ENCODE results near the gene KCNK4. TPM values are rescaled to one million over a fixed set of nuclear protein-coding genes. Genes with fewer than 3 reads are reported as not detected.

Gene KCNK4
- total and polyA plus RNA-seq, 2 of the 13 experiments (the other 11 are each of a cell fraction or from before 2014, with no cell fraction given): not detected

DNA sequence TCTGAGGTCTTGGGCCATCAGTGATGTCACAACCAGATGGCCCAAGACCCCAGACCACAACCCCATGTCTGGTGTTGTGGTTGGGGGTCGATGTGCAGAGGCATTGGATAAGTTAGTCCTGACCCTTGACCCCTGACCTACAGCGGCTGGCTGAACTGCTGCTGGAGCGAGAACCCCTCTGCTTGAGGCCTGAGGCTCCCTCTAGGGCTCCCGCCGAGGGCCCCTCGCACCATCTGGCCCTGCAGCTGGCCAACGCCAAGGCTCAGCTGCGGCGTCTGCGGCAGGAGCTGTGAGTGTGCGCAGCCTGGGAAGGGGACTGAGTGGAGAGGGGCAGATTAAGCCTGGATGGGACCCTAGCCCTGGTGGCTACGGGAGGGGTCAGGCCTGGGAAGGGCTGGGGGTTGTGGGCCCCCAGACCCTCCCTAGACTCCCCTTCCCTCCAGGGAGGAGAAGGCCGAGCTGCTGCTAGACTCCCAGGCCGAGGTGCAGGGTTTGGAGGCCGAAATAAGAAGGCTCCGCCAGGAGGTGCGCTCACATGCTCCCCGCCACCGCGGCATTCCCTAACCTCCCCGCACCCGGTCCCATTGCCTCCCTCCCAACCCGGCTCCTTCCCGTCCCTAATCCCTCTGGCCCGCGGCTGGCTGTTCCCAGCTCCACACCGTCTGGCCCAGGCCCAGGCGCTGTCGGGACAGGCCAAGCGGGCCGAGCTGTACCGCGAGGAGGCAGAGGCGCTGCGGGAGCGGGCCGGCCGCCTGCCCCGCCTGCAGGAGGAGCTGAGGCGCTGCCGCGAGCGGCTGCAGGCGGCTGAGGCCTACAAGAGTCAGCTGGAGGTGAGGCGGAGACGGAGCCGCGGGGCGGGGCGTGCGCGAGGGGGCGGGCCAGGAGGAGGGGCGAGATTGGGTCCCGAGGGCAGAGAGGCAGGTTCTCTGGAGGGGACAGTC, 51.0 kb downstream of the KCNK4 start (continued):
- TF ChIP-seq ZNF558 (CRISPR knock-in tag; IDR thresholded peaks at IDR 0.05; ENCODE audit: borderline replicate concordance): no peak
- TF ChIP-seq ZNF557 (CRISPR knock-in tag; IDR thresholded peaks at IDR 0.05): no peak
- TF ChIP-seq, protein P1, sequence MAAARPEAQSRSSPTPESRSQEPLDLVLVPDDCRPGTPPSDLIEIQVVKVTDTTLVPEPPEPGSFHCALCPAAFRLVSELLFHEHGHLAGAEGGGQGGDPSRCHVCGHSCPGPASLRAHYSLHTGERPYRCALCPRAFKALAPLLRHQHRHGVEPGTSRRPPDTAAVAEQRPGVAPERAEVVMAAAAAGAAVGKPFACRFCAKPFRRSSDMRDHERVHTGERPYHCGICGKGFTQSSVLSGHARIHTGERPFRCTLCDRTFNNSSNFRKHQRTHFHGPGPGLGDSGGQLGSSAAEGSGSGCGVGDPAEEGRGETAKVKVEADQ (CRISPR knock-in tag; IDR thresholded peaks at IDR 0.05; ENCODE audit: borderline replicate concordance): no peak
- TF ChIP-seq KDM6A (CRISPR knock-in tag; IDR thresholded peaks at IDR 0.05; ENCODE audit: low read depth): no peak
- no peak for TF ChIP-seq CENPX (CRISPR knock-in tag; IDR thresholded peaks at IDR 0.05)
- TF ChIP-seq TEAD3 (CRISPR knock-in tag; optimal IDR thresholded peaks at IDR 0.05; ENCODE audit: borderline replicate concordance): no peak
- no peak for TF ChIP-seq MEF2D (CRISPR knock-in tag; IDR thresholded peaks at IDR 0.05)
- TF ChIP-seq ZNF782 (CRISPR knock-in tag; IDR thresholded peaks at IDR 0.05; ENCODE audit: borderline replicate concordance): no peak
- TF ChIP-seq, protein P2, sequence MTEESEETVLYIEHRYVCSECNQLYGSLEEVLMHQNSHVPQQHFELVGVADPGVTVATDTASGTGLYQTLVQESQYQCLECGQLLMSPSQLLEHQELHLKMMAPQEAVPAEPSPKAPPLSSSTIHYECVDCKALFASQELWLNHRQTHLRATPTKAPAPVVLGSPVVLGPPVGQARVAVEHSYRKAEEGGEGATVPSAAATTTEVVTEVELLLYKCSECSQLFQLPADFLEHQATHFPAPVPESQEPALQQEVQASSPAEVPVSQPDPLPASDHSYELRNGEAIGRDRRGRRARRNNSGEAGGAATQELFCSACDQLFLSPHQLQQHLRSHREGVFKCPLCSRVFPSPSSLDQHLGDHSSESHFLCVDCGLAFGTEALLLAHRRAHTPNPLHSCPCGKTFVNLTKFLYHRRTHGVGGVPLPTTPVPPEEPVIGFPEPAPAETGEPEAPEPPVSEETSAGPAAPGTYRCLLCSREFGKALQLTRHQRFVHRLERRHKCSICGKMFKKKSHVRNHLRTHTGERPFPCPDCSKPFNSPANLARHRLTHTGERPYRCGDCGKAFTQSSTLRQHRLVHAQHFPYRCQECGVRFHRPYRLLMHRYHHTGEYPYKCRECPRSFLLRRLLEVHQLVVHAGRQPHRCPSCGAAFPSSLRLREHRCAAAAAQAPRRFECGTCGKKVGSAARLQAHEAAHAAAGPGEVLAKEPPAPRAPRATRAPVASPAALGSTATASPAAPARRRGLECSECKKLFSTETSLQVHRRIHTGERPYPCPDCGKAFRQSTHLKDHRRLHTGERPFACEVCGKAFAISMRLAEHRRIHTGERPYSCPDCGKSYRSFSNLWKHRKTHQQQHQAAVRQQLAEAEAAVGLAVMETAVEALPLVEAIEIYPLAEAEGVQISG (CRISPR knock-in tag; IDR thresholded peaks at IDR 0.05): no peak
- peak; percentile 13; the same call in 1 of the 2 replicates for TF ChIP-seq RXRB (CRISPR knock-in tag; IDR thresholded peaks at IDR 0.05; ENCODE audit: borderline replicate concordance)
- no peak for TF ChIP-seq TBL1XR1 (IDR thresholded peaks at IDR 0.05; ENCODE audit: borderline replicate concordance, low read length, partially characterized antibody)
- TF ChIP-seq TEAD2 (CRISPR knock-in tag; IDR thresholded peaks at IDR 0.05): no peak
- TF ChIP-seq MATR3 (CRISPR knock-in tag; IDR thresholded peaks at IDR 0.05): no peak
- TF ChIP-seq, protein P3, sequence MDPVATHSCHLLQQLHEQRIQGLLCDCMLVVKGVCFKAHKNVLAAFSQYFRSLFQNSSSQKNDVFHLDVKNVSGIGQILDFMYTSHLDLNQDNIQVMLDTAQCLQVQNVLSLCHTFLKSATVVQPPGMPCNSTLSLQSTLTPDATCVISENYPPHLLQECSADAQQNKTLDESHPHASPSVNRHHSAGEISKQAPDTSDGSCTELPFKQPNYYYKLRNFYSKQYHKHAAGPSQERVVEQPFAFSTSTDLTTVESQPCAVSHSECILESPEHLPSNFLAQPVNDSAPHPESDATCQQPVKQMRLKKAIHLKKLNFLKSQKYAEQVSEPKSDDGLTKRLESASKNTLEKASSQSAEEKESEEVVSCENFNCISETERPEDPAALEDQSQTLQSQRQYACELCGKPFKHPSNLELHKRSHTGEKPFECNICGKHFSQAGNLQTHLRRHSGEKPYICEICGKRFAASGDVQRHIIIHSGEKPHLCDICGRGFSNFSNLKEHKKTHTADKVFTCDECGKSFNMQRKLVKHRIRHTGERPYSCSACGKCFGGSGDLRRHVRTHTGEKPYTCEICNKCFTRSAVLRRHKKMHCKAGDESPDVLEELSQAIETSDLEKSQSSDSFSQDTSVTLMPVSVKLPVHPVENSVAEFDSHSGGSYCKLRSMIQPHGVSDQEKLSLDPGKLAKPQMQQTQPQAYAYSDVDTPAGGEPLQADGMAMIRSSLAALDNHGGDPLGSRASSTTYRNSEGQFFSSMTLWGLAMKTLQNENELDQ (CRISPR knock-in tag; IDR thresholded peaks at IDR 0.05; ENCODE audit: borderline replicate concordance): no peak
- no peak for TF ChIP-seq POLR2AphosphoS5 (IDR thresholded peaks at IDR 0.05; ENCODE audit: low read depth, low read length)
- no peak for TF ChIP-seq SNAPC2 (CRISPR knock-in tag; IDR thresholded peaks at IDR 0.05)
- TF ChIP-seq, protein P4, sequence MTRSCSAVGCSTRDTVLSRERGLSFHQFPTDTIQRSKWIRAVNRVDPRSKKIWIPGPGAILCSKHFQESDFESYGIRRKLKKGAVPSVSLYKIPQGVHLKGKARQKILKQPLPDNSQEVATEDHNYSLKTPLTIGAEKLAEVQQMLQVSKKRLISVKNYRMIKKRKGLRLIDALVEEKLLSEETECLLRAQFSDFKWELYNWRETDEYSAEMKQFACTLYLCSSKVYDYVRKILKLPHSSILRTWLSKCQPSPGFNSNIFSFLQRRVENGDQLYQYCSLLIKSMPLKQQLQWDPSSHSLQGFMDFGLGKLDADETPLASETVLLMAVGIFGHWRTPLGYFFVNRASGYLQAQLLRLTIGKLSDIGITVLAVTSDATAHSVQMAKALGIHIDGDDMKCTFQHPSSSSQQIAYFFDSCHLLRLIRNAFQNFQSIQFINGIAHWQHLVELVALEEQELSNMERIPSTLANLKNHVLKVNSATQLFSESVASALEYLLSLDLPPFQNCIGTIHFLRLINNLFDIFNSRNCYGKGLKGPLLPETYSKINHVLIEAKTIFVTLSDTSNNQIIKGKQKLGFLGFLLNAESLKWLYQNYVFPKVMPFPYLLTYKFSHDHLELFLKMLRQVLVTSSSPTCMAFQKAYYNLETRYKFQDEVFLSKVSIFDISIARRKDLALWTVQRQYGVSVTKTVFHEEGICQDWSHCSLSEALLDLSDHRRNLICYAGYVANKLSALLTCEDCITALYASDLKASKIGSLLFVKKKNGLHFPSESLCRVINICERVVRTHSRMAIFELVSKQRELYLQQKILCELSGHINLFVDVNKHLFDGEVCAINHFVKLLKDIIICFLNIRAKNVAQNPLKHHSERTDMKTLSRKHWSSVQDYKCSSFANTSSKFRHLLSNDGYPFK (CRISPR knock-in tag; IDR thresholded peaks at IDR 0.05; ENCODE audit: borderline replicate concordance): no peak
- TF ChIP-seq HMGA1 (CRISPR knock-in tag; conservative IDR thresholded peaks at IDR 0.05): no peak

Measured in HepG2 (cell line).